GM23338 (cell line): Measurements from ENCODE around the gene SLC44A4. TPM values are rescaled to one million over a fixed set of nuclear protein-coding genes. Genes with fewer than 3 reads are reported as not detected.

Source experiments
- ATAC-seq: fragments of 200-7000 bp; cut with Tn5 transposase; 3 replicates; pipeline ENCODE4 v1.9.1; 2020
- DNase-seq: peaks from one replicate; pipeline ENCODE4 v3.0.0-alpha.2; 2015; ENCODE audit warnings: low spot score
- H2AFZ ChIP-seq: fragments of 200-600 bp; sonication (generic); 2 replicates; pipeline ENCODE4 v1.8.0; 2016; ENCODE audit warnings: antibody characterized with exemption, mild to moderate bottlenecking, moderate library complexity
- H3F3A ChIP-seq: fragments of 200-600 bp; sonication (generic); replicated peaks from 2 replicates; pipeline ENCODE4 v1.8.0; 2017; ENCODE audit warnings: antibody characterized with exemption, mixed run types, low read depth
- H3K27ac ChIP-seq: fragments of 200-600 bp; sonication (generic); 2 replicates; pipeline ENCODE4 v1.6.1; 2016; ENCODE audit warnings: low read depth
- H3K27me3 ChIP-seq: fragments of 200-600 bp; sonication (generic); 2 replicates; pipeline ENCODE4 v1.8.0; 2016; ENCODE audit warnings: mild to moderate bottlenecking, mixed run types, moderate library complexity; ENCODE audit not compliant: insufficient read depth
- H3K36me3 ChIP-seq: fragments of 200-600 bp; sonication (generic); 2 replicates; pipeline ENCODE4 v1.8.0; 2016; ENCODE audit warnings: mild to moderate bottlenecking; ENCODE audit not compliant: insufficient read depth
- H3K4me1 ChIP-seq: fragments of 200-600 bp; sonication (generic); 2 replicates; pipeline ENCODE4 v1.8.0; 2016; ENCODE audit warnings: mild to moderate bottlenecking, moderate library complexity; ENCODE audit not compliant: insufficient read depth
- H3K4me2 ChIP-seq: fragments of 200-600 bp; sonication (generic); 2 replicates; pipeline ENCODE4 v1.7.1; 2017; ENCODE audit warnings: mixed run types
- H3K4me3 ChIP-seq: fragments of 200-600 bp; sonication (generic); 2 replicates; pipeline ENCODE4 v1.6.1; 2016; ENCODE audit warnings: mixed run types
- H3K79me2 ChIP-seq: fragments of 200-600 bp; sonication (generic); replicated peaks from 2 replicates; pipeline ENCODE4 v1.8.0; 2017; ENCODE audit warnings: mild to moderate bottlenecking; ENCODE audit not compliant: insufficient read depth
- H3K9me2 ChIP-seq: fragments of 200-600 bp; sonication (generic); 2 replicates; pipeline ENCODE4 v1.8.0; 2017; ENCODE audit not compliant: insufficient read depth
- H4K20me1 ChIP-seq: fragments of 200-600 bp; sonication (generic); replicated peaks from 2 replicates; pipeline ENCODE4 v1.8.0; 2017; ENCODE audit warnings: mild to moderate bottlenecking; ENCODE audit not compliant: insufficient read depth
- H3K27ac Mint-ChIP-seq: 2 replicates; pipeline ENCODE4 v1.8.0; 2020; ENCODE audit warnings: inconsistent platforms, mild to moderate bottlenecking, moderate library complexity, mixed read lengths
- H3K27me3 Mint-ChIP-seq: 3 replicates; pipeline ENCODE4 v1.8.0; 2022; ENCODE audit warnings: low read depth, mild to moderate bottlenecking, moderate library complexity, mixed read lengths, inconsistent platforms; ENCODE audit not compliant: insufficient read depth, poor library complexity
- H3K36me3 Mint-ChIP-seq: 3 replicates; pipeline ENCODE4 v1.8.0; 2021; ENCODE audit warnings: low read depth, mild to moderate bottlenecking, inconsistent platforms, moderate library complexity, mixed read lengths
- H3K4me1 Mint-ChIP-seq: 3 replicates; pipeline ENCODE4 v1.8.0; 2020; ENCODE audit warnings: mild to moderate bottlenecking, inconsistent platforms, mixed read lengths
- H3K4me3 Mint-ChIP-seq: 3 replicates; pipeline ENCODE4 v1.8.0; 2021; ENCODE audit warnings: moderate library complexity, mild to moderate bottlenecking, inconsistent platforms, mixed read lengths
- H3K9me3 Mint-ChIP-seq: 3 replicates; pipeline ENCODE4 v1.8.0; 2020; ENCODE audit warnings: moderate library complexity, mild to moderate bottlenecking, inconsistent platforms, mixed read lengths
- CREB1 ChIP-seq: fragments of 250-450 bp; sonication (Bioruptor Pico); IDR thresholded peaks from 2 replicates; pipeline ENCODE4 v1.5.0; 2020; ENCODE audit warnings: low read depth, mild to moderate bottlenecking, moderate library complexity
- CTCF ChIP-seq, 2 experiments: fragments of 200-600 bp in 1 of 2; sonication (generic) in 1 of 2; conservative IDR thresholded peaks; 2 replicates each; pipeline versions ENCODE4 v1.5.1 to v1.6.1; 2016 to 2017; ENCODE audit warnings: antibody characterized with exemption in 2 of 2, low read depth in 2 of 2, mild to moderate bottlenecking in 2 of 2, moderate library complexity in 1 of 2
- EZH2 ChIP-seq: fragments of 200-600 bp; sonication (generic); IDR thresholded peaks from one replicate; pipeline ENCODE4 v1.8.0; 2017; ENCODE audit warnings: antibody characterized with exemption, mild to moderate bottlenecking, low read depth; ENCODE audit not compliant: unreplicated experiment
- JUNB ChIP-seq: IDR thresholded peaks from one replicate; pipeline ENCODE4 v1.6.1; 2016; ENCODE audit warnings: antibody characterized with exemption; ENCODE audit not compliant: unreplicated experiment
- POLR2AphosphoS5 ChIP-seq: IDR thresholded peaks from 2 replicates; pipeline ENCODE4 v1.6.1; 2016; ENCODE audit warnings: antibody characterized with exemption, low read depth
- REST ChIP-seq: IDR thresholded peaks from one replicate; pipeline ENCODE4 v1.6.1; 2018; ENCODE audit warnings: antibody characterized with exemption; ENCODE audit not compliant: unreplicated experiment
- STAT1 ChIP-seq: IDR thresholded peaks from one replicate; pipeline ENCODE4 v1.6.1; 2016; ENCODE audit warnings: antibody characterized with exemption; ENCODE audit not compliant: unreplicated experiment
- ZNF114 ChIP-seq: fragments of 250-450 bp; sonication (Bioruptor Pico); IDR thresholded peaks from 2 replicates; pipeline ENCODE4 v1.5.0; 2020; ENCODE audit warnings: mild to moderate bottlenecking, moderate library complexity
- polyA plus RNA-seq: library from polyadenylated mRNA; unstranded; fragments of >200 nt; fragmentation: Nextera tagmentation; extraction: Ambion mirVana; gene quantifications from 2 replicates; pipeline ENCODE4 v1.2.1, GENCODE V29; 2016
- total RNA-seq: library from RNA; depleted of rRNA; stranded (reverse); fragments of >200 nt; shearing (Covaris generic); gene quantifications from 2 replicates; pipeline ENCODE4 v1.2.3, GENCODE V29; 2014

Gene SLC44A4
- total and polyA plus RNA-seq, 2 experiments from 2014 or later: 1.1 to 3.7 TPM

- Mint-ChIP-seq H3K27me3 (peaks cover 3% of the 10 kb centered on the region), H3K27ac (no peak overlapping the region), H3K4me3 (no peak overlapping the region), H3K9me3 (no peaks in the 10 kb centered on the region; the same call in 2 of the 3 replicates), H3K4me1 (no peaks in the 10 kb centered on the region; the same call in 2 of the 3 replicates), H3K36me3 (peaks cover 93% of the 10 kb centered on the region)
- TF ChIP-seq CTCF (conservative IDR thresholded peaks at IDR 0.05; ENCODE audit: low read depth in 2 of 2) (peak; percentile 77 to 84), EZH2 (no peak)
- H2AFZ ChIP-seq: no peak overlapping the region
- DNase-seq: peak; percentile 86
- no peaks in the 10 kb centered on the region for H3K4me1 ChIP-seq
- peaks cover 30% of the 10 kb centered on the region for H4K20me1 ChIP-seq
- H3K79me2 ChIP-seq: no peaks in the 10 kb centered on the region
- no peaks in the 10 kb centered on the region for H3K9me2 ChIP-seq
- no peaks in the 10 kb centered on the region for H3K27me3 ChIP-seq
- H3K36me3 ChIP-seq: peaks cover 39% of the 10 kb centered on the region
- H3F3A ChIP-seq: peaks cover 10% of the 10 kb centered on the region; the same call in 1 of the 2 replicates
- peak; percentile 94 for ATAC-seq
- H3K4me3 ChIP-seq: no peak overlapping the region
- H3K27ac ChIP-seq: no peak overlapping the region
- H3K4me2 ChIP-seq: no peak overlapping the region
Observed at GRCh38 chr6:31888276-31889258, 9.8 kb upstream of the SLC44A4 start.

GRCh38 chr6:31887173-31888007 lies 8.6 kb upstream of the SLC44A4 start:
- H3K27ac Mint-ChIP-seq: no peak overlapping the region
- no peak overlapping the region for H3K4me2 ChIP-seq
- no peak overlapping the region for H2AFZ ChIP-seq
- no peaks in the 10 kb centered on the region for H3K4me1 ChIP-seq
- no peaks in the 10 kb centered on the region for H3K79me2 ChIP-seq
- DNase-seq (no peak), ATAC-seq (no peak)
- no peak overlapping the region for H3K27ac ChIP-seq
- no peaks in the 10 kb centered on the region for H3K9me2 ChIP-seq
- H3K4me1 Mint-ChIP-seq: no peaks in the 10 kb centered on the region; the same call in 2 of the 3 replicates
- no peak overlapping the region for H3K4me3 ChIP-seq
- H3K36me3 ChIP-seq: peaks cover 48% of the 10 kb centered on the region
- peaks cover 93% of the 10 kb centered on the region for H3K36me3 Mint-ChIP-seq
- H3K9me3 Mint-ChIP-seq: no peaks in the 10 kb centered on the region; the same call in 2 of the 3 replicates
- H3K27me3 ChIP-seq: no peaks in the 10 kb centered on the region
- no peak overlapping the region for H3K4me3 Mint-ChIP-seq
- H4K20me1 ChIP-seq: peaks cover 19% of the 10 kb centered on the region
- peaks cover 3% of the 10 kb centered on the region for H3K27me3 Mint-ChIP-seq
- peaks cover 10% of the 10 kb centered on the region; the same call in 1 of the 2 replicates for H3F3A ChIP-seq
- no peak for TF ChIP-seq JUNB
- TF ChIP-seq CREB1 (CRISPR knock-in tag): no peak
- TF ChIP-seq POLR2AphosphoS5: no peak
- TF ChIP-seq STAT1: no peak
- no peak for TF ChIP-seq ZNF114 (CRISPR knock-in tag)
- TF ChIP-seq CTCF (conservative IDR thresholded peaks at IDR 0.05; ENCODE audit: low read depth in 2 of 2): no peak
- TF ChIP-seq REST: no peak
